GM12878 (cell line): ENCODE measurements around the gene MESD. TPM values are rescaled to one million over a fixed set of nuclear protein-coding genes. Genes with fewer than 3 reads are reported as not detected.

Source experiments
- BCL3 ChIP-seq: IDR thresholded peaks from 2 replicates; pipeline ENCODE4 v1.6.1; 2011; ENCODE audit warnings: borderline replicate concordance, low read depth, mild to moderate bottlenecking, moderate library complexity, low read length; ENCODE audit not compliant: insufficient read depth, poor library complexity, severe bottlenecking
- BCLAF1 ChIP-seq: fragments of 450-650 bp; IDR thresholded peaks from 2 replicates; pipeline ENCODE4 v1.6.1; 2017; ENCODE audit warnings: antibody characterized with exemption, mild to moderate bottlenecking, moderate library complexity
- BHLHE40 ChIP-seq, 2 experiments: fragments of 450-650 bp in 1 of 2; IDR thresholded peaks; 2 replicates each; pipeline ENCODE4 v1.6.1; 2011 to 2017; ENCODE audit warnings: low read depth in 2 of 2, borderline replicate concordance in 1 of 2, improper control_type of control experiment in 1 of 2, low read length in 1 of 2, mild to moderate bottlenecking in 1 of 2
- CHD1 ChIP-seq: IDR thresholded peaks from 2 replicates; pipeline ENCODE4 v1.6.1; 2012; ENCODE audit warnings: low read depth, low read length, improper control_type of control experiment
- CREB1 ChIP-seq: IDR thresholded peaks from 2 replicates; pipeline ENCODE4 v1.6.1; 2012; ENCODE audit warnings: low read depth, mild to moderate bottlenecking, inconsistent platforms
- IRF5 ChIP-seq: fragments of 450-650 bp; IDR thresholded peaks from 2 replicates; pipeline ENCODE4 v1.6.1; 2017; ENCODE audit warnings: borderline replicate concordance
- NR2C2 ChIP-seq: IDR thresholded peaks from 2 replicates; pipeline ENCODE4 v1.6.1; 2011; ENCODE audit warnings: borderline replicate concordance, low read depth; ENCODE audit not compliant: control insufficient read depth, insufficient read length
- RB1 ChIP-seq: fragments of 450-650 bp; formaldehyde crosslinking; IDR thresholded peaks from 2 replicates; pipeline ENCODE4 v1.6.1; 2017; ENCODE audit warnings: mild to moderate bottlenecking, borderline replicate concordance
- REST ChIP-seq: IDR thresholded peaks from 2 replicates; pipeline ENCODE4 v1.6.1; 2012; ENCODE audit warnings: mild to moderate bottlenecking, low read depth, low read length
- USF1 ChIP-seq: IDR thresholded peaks from 2 replicates; pipeline ENCODE4 v1.6.1; 2011; ENCODE audit warnings: borderline replicate concordance, low read depth, mild to moderate bottlenecking, moderate library complexity, mixed read lengths, low read length; ENCODE audit not compliant: insufficient read depth; ENCODE audit errors: extremely low read length
- ZNF687 ChIP-seq: fragments of 450-650 bp; IDR thresholded peaks from 2 replicates; pipeline ENCODE4 v1.6.1; 2017; ENCODE audit warnings: mild to moderate bottlenecking, moderate library complexity
- ZZZ3 ChIP-seq: IDR thresholded peaks from 2 replicates; pipeline ENCODE4 v1.6.1; 2011; ENCODE audit warnings: low read depth; ENCODE audit not compliant: control insufficient read depth, insufficient read length
- polyA plus RNA-seq, 11 experiments: library from polyadenylated mRNA; depleted of rRNA in 4 of 11; unstranded in 6 of 11; stranded (reverse) in 5 of 11; fragments of >200 nt; fragmentation: Nextera tagmentation in 4 of 11; fragmentation: Illumina TruSeq in 1 of 11; extraction: Ambion mirVana in 4 of 11; extraction: Trizol in 1 of 11; gene quantifications; 1 replicate in 1 of 11; 2 replicates in 10 of 11; pipeline versions ENCODE4 v1.2.1 to v1.2.3, GENCODE V29; 2011 to 2016; ENCODE audit warnings: inconsistent platforms in 2 of 11, missing spikeins in 2 of 11, low read depth in 1 of 11
- total RNA-seq, 4 experiments: library from RNA; depleted of rRNA in 3 of 4; stranded (reverse); fragments of >200 nt in 3 of 4; fragmentation: Illumina TruSeq in 1 of 4; extraction: Trizol in 1 of 4; gene quantifications; 2 replicates each; pipeline versions ENCODE4 v1.2.1 to v1.2.3, GENCODE V29; 2013 to 2021

MESD gene
- total and polyA plus RNA-seq, 10 of the 15 experiments (the other 5 are each of a cell fraction or from before 2014, with no cell fraction given): 10.2 to 39.8 (median 20.9) TPM

GRCh38 chr15:81023483-81024264 is 34.1 kb upstream of the MESD start (continued):
- peak; percentile 68; the same call in 1 of the 2 replicates for TF ChIP-seq ZNF687
- TF ChIP-seq NR2C2: no peak
- peak; percentile 95 for TF ChIP-seq BCL3
- TF ChIP-seq USF1: peak; percentile 68
- no peak for TF ChIP-seq ZZZ3
- 0 out of 2 replicates have a peak, but pooled peaks have one; percentile 17 for TF ChIP-seq RB1
- no peak for TF ChIP-seq CHD1
- peak; percentile 73 for TF ChIP-seq BHLHE40 (IDR thresholded peaks at IDR 0.05; ENCODE audit: borderline replicate concordance in 1 of 2, low read depth in 2 of 2, low read length in 1 of 2)
- no peak for TF ChIP-seq BCLAF1
- TF ChIP-seq CREB1: peak; percentile 61
- no peak for TF ChIP-seq REST
- no peak for TF ChIP-seq IRF5
